ENCODE measurements around the gene DDX59. TPM values are rescaled to one million over a fixed set of nuclear protein-coding genes. Genes with fewer than 3 reads are reported as not detected.

Gene DDX59
- total RNA-seq, 1 experiment from 2014 or later = 24.6 TPM

DNA sequence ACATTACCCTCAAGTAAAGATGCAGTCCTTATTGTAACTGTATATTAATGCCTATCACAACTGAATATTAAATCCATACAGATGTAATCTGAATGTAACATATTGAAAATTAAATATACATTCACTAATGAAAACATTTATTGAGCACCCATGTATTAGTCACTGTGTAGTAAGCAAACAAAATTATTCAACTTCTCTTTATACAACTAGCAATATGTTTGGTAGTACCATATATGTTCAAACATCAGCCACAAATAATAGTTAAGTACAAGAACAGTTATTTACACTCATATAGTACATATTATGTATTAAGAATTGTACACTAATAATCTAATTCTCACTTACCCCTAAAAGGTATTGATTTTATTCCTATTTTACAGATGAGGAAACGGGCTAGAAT, 67.1 kb downstream of the DDX59 start:
- Histone ChIP-seq H3K27ac (ENCODE audit: low read length) (no peak overlapping the region), H3K9me2 (replicated peaks; ENCODE audit: low read length) (no peaks in the 10 kb centered on the region), H3K4me2 (ENCODE audit: low read length) (no peak overlapping the region), H2AFZ (ENCODE audit: low read length) (no peak overlapping the region), H3F3A (ENCODE audit: low read length, unreplicated experiment) (no peaks in the 10 kb centered on the region), H3K4me1 (ENCODE audit: insufficient read depth, low read length) (no peaks in the 10 kb centered on the region), H3K36me3 (ENCODE audit: low read depth, low read length) (peaks cover 80% of the 10 kb centered on the region), H3K9me3 (ENCODE audit: low read length) (no peaks in the 10 kb centered on the region), H3K27me3 (ENCODE audit: low read length) (no peaks in the 10 kb centered on the region), H4K20me1 (ENCODE audit: low read length) (no peaks in the 10 kb centered on the region), H3K79me2 (ENCODE audit: low read length) (no peaks in the 10 kb centered on the region), H3K9ac (ENCODE audit: low read length) (no peak overlapping the region), H3K4me3 (ENCODE audit: low read length) (no peak overlapping the region)
- intact Hi-C loops (cut with micrococcal nuclease) = no loop called here
- no peak for DNase-seq
- ChIA-PET CTCF (no interaction called here), POLR2A (ENCODE audit: unreplicated experiment) (no interaction called here)
- TF ChIP-seq EZH2phosphoT487 (IDR thresholded peaks at IDR 0.05; ENCODE audit: borderline replicate concordance, low read length) = no peak
- TF ChIP-seq, protein P1, sequence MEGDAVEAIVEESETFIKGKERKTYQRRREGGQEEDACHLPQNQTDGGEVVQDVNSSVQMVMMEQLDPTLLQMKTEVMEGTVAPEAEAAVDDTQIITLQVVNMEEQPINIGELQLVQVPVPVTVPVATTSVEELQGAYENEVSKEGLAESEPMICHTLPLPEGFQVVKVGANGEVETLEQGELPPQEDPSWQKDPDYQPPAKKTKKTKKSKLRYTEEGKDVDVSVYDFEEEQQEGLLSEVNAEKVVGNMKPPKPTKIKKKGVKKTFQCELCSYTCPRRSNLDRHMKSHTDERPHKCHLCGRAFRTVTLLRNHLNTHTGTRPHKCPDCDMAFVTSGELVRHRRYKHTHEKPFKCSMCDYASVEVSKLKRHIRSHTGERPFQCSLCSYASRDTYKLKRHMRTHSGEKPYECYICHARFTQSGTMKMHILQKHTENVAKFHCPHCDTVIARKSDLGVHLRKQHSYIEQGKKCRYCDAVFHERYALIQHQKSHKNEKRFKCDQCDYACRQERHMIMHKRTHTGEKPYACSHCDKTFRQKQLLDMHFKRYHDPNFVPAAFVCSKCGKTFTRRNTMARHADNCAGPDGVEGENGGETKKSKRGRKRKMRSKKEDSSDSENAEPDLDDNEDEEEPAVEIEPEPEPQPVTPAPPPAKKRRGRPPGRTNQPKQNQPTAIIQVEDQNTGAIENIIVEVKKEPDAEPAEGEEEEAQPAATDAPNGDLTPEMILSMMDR (conservative IDR thresholded peaks at IDR 0.05; ENCODE audit: low read depth, low read length) = no peak
- BruUV-seq (replicated peaks) = no TSS peak
- peak; percentile 93 for ATAC-seq

Other genes with a start within 250 kb of the DDX59 start
- gene KIF14, start 49.2 kb downstream of the DDX59 start, total RNA-seq (2014; rRNA removed) = 23.6 and 23.7 TPM in 2 replicates
- 28.6 and 29.5 TPM in 2 replicates for gene CAMSAP2, start 69.0 kb upstream of the DDX59 start, total RNA-seq (2014; rRNA removed)
- not detected in 2 replicates for gene GPR25, start 203.1 kb upstream of the DDX59 start, total RNA-seq (2014; rRNA removed)
- 102 and 128 TPM in 2 replicates for gene INAVA, start 225.0 kb upstream of the DDX59 start, total RNA-seq (2014; rRNA removed)

All from PC-3 (cell line).